GM19397 (cell line): ENCODE data around the gene PACS1.
"Not testable (repeated sequence)": the region's sequence is repeated elsewhere in the genome, so short reads cannot be mapped to it uniquely, and the experiment has no call there.

Source experiments
- ATAC-seq: cut with Tn5 transposase; IDR thresholded peaks from one replicate; pipeline ENCODE4 v1.9.1; 2021; ENCODE audit warnings: mild to moderate bottlenecking, moderate library complexity; ENCODE audit not compliant: unreplicated experiment

PACS1 gene

DNA sequence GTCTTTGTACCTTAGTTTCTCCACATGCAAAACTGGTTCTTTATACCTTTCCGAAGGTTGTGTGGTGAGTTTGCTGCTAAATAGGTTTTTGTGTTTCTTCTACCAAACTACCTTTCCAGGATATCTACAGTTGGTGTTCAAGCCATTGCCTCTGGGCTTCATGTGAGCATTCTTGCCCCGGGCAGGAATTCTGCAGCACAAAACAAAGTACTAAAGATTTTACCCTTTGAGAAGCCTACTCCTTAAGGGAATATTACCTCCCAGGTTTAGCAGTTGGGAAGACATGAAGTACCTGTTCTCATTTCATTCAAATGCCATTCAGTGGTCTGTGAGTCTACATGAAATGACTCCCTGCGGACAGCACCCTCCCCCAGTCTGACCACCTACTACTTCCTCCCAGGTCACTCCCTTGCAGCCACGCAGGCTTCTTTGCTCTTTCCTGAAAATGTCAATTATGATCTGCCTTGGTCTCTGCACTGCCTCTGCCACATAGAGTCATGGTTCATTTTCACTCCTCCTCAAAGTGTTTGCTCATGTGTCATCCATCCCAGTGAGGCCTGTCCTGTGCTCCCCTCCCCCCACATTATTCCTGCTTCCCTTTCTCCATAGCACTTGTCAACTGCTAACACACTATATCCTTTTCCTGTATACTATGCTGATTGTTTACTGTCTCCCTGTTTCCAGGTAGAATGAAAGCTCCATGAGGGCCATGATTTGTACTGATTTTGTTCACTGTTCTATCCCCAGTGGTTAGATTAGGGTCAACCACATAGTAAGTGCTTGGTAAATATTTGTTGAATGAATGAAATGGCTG lies 36.9 kb downstream of the PACS1 start:
- no peak for ATAC-seq

DNA sequence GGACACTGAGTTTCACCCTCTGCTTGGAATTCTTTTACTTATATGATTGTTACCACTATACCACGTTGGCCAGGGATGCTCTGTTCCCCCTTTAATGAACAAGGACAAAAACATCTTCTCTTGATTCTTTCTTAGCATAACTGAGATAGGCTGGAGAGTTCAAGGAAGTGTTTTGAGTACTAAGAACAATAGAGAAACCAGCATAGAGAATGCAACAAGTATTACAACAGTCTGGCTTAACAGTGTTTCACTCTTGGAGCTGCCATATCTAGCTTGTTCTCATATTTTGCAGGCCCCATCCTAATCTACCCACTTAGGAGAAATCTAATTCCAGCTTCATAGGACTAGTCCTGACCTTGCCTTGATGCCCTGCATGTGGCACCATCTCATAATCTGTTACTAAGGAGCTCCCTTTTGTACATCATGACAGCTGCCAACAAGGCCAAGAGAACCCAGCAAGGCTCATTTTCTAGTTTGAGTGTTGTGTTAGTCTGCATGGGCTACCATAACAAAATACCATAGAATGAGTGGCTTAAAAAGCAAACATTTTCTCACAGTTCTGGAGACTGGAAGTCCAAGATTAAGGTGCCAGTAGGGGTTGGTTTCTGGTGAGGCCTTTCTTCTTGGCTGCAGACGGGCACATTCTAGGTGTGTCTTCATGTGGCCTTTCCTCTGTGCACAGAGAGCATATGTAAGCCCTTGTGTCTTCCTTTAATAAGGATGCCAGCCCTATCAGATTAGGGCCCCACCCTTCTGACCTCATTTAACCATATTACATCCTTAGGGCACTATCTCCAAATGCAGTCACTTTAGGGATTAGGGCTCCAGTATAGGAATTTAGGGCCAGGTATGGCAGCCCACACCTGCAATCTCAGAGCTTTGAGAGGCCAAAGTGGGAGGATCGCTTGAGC lies 37.8 kb downstream of the PACS1 start:
- no peak for ATAC-seq

DNA sequence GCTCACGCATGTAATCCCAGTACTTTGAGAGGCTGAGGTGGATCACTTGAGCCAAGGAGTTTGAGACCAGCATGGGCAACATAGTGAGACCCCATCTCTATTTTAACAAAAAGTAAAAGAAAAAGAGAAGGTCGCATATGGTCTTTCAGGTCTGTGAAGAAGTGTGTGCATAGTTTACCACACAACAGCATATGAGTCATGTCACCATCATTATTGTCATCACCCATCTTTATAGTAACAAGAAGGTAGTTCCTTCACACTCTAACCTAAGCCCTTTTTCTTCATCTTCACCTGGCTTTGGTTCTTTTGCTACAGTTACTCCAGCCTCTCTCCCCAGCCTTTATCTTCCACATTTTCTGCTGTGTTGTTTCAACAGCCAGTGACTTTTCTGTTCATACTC lies 39.2 kb downstream of the PACS1 start:
- ATAC-seq: no peak

DNA sequence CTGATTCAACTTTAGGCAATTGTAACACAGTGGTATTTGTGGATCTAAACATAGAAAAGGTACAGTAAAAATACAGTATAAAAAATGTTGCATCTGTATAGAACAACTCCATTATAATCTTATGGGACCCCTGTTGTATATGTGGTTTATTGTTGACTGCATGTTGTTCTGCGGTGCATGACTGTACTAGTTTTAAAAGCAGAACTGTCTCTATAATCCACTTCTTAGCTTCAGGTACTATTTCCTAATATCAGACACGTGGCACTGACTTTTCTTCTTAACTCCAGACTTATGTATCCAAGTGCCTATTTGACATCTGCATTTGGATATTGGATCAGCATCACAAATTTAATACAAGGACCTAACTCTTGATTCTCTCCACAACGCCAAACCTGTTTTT lies 41.1 kb downstream of the PACS1 start:
- no peak for ATAC-seq

DNA sequence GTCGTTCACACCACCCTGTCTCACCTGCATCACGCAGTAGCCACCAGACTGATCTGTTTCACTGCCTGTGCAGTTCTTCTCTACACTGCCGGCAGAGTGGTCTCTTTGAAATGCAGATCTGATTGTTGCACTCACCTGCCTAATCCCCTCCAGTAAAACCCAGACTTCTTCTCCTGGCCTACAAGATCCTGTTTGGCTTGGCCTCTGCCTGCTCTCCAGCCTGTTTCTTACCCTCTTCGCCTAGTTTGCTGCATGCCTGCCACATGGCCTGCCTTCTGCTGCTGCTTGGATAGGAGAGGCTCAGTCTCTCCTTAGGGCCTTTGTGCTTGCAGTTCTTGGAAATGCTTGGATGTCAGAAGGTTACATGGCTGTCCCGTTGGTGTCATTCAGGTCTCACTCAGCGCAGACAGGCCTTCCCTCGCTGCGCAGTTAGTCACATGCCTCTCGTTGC lies 42.0 kb downstream of the PACS1 start:
- ATAC-seq: no peak

DNA sequence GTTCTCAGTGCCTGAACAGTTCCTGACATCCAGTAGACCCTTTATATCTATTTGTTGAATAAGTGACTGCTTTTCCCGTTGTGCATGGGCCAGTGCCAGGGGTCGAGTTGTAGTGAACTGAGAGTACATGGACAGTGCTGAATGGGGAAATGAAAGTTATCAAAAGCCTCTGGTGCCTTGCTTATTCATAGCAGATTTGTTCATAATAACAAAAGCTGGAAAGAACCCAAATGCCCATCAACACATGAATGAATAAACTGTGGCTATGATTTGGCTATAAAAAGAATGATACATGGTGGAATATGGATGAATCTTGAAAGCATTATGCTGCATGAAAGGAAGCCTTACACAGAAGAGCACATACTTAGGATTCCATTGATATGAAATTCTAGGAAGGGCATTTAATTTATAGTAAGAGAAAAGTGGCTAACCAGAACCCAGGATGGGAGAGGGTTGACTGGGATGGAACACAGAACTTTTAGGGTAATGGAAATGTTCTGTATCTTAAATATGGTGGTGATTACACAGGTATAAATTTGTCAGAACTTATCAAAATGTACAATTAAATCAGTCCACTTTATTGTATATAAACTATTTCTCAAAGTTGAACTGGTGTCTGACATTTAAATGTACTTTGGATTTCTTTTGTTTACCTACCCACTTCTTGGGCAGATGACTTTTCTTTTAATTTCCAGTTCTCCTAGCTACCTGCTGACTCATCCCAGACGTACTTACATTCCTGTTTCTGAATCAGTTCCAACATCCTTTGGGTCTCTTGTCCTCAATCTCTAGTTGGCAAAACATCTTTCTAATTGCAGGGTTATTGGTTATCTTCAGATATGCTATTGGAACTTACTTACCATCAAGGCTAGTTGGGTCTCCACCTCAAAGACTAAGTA lies 42.8 kb downstream of the PACS1 start:
- ATAC-seq: no peak

DNA sequence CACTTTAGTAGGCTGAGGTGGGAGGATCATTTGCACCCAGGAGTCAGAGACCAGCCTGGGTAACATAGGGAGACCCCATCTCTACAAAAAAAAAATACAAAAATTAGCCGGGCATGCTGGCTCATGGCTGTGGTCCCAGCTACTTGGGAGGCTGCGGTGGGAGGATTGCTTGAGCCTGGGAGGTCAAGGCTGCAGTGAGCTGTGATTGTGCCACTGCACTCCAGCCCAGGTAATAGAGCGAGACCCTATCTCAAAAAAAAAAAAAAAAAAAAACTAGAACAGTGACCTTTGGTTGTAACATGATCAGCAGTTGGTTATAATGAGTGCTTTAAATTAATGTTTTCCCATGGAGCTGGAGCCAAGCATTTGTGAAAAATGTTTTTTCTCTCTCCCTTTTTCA lies 44.9 kb downstream of the PACS1 start:
- not testable (repeated sequence) for ATAC-seq

DNA sequence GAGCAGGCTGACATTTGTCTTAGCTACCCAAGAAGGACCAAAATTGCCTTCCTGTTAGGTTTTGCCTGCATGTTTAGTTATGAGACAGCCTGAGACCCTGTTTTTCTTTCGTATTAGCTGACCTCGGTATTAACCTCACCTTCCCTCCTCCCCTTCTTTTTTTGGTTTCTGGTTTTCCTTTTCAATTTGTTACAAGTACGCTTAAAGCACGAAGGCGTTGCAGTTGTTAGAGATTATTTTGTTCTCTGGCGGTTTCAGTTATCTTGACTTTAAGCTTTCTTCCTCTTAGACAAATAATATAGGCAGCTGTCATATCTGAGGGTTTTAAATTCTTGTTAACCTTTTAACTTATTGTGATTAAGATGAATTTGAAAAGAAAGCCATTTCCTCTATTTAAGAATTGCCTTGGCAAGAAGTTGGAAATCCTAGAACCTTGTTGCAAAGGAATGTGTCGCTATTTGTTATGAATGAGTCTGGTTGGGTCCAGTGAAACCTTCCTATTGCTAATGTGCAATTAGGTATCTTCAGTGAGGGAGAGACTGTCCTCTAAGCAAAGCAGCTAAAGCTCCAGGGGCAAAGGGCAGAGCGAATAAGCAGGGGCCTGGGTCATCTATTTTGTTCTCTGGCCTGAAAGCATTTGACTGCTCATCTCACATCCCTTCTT lies 45.7 kb downstream of the PACS1 start:
- ATAC-seq: no peak

DNA sequence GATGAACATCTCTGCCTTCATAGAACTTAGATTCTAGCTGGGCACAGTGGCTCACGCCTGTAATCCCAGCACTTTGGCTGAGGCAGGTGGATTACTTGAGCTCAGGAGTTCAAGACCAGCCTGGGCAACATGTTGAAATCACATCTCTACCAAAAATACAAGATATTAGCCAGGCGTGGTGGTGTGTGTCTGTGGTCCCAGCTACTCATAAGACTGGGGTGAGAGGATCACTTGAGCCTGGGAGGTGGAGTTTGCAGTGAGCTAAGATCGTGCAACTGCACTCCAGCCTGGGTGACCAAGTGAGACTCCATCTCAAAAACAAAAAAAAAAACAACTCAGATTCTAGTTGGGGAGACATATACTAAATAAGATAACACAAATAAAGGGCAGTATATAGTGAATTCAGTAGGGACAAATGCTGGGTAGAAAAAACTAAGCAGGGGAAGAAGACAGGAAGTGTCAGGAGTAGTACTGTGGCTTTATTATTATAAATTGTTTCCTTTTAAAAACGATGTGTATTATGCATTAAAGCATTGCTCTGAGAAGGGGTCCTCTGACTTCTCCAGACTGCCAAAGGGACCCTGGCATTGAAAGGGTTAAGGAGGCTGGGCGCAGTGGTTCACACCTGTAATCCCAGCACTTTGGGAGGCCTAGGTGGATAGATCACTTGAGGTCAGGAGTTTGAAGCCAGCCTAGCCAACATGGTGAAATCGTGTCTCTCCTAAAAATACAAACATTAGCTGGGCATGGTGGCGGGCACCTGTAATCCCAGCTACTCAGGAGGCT lies 46.7 kb downstream of the PACS1 start:
- no peak for ATAC-seq

DNA sequence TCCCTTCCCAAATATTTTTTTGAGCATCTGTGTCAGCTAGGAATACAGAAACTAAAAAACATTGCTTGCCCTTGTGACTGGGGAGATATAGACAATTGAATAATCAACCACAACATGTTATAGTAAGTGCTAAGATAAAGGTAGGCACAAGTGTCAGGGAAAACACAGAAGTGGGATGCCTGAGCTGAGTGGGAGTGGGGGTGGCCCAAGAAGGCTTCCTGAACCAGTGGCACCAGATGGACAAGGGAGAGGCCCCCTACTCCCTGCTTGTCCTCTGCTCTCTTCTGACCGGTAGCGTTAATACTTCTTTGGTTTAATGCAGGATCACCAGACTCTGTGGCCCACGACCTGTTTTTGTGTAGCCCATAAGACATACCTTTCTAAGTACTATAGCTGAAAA lies 48.8 kb downstream of the PACS1 start:
- ATAC-seq: no peak

DNA sequence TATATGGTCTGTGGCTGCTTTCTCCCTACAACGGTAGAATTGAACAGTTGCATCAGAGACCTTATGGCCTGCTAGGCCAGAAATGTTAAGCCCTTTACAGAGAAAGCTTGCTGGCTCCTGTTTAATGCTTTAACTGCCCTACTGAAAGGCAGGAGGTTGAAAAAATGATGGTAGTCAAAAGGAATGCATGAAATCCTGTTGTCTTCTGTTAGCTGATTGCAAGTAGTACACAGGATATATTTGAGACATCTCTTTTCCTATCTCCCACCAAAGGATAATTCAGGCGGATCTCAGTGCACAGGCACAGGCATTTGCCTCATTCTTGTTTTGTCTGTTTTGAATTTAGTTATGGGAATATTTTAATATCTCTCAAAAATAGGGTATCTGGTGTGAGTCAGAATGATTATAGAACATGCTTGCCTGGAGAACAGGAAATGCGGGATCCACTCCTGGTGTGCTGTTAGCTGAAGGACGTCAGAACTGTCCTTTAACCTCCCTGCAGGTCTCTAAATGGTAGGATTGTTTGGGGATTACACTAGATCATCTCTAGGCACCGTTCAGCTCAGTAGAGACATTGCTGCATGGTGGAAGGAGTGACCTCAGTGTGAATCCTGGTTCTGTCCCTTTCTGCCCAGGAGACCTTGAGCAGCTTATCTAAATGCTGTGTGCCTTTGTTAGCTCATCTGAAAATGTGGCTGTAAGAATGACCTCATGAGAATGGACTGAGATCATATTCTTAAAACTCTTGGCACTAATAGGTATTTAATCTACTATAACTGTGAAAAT lies 49.5 kb downstream of the PACS1 start:
- ATAC-seq: no peak

DNA sequence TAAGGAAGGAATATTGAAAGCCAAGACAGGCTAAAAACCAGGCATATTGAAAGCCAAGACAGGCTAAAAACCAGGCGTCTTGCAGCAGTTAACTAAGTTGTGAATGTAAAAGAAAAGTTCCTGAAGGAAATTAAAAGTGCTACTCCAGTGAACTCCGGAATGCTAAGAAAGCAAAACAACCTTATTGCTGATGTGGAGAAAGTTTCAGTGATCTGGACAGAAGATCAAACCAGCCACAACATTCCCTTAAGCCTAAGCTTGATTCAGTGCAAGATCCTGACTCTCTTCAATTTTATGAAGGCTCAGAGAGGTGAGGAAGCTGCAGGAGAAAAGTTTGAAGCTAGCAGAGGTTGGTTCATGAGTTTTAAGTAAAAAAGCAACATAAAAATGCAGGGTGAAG lies 51.4 kb downstream of the PACS1 start:
- ATAC-seq: no peak

DNA sequence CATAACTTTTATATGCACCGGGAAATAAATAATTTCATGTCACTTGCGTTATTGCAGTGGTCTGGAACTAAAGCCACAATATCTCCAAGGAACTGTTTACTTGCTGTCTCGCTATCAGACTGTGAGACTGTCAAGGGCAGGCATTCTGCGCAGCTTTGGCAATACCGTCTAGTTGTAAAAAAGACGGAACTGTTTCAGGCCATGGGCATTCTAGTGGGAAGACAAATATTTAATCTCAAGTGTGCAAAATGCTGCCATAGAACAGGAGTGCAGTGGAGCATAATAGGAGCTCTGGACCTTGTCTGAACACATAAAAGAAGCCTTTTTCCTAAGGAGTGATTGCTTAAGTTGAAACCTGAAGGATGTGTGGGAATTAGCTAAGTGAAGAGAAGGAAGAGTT lies 53.8 kb downstream of the PACS1 start:
- no peak for ATAC-seq

DNA sequence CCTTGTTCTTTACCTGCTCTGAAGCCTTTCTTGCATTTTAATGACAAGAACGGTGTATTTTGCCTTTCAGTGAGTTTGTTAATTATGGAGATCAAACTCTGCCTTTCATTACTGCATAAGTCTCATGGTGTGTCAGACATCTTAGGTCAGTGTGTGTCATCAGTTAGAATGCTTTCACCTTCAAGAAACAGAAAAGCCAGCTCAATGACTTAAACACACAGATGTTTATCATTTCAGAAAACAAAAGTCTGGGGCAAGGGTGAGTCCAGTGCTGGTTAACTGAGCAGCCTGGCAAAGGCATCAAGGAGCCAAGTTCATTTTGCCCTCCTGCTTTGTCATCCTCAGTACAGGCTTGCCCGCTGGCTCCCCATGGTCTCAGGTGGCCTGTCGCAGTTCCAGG lies 54.5 kb downstream of the PACS1 start:
- no peak for ATAC-seq

DNA sequence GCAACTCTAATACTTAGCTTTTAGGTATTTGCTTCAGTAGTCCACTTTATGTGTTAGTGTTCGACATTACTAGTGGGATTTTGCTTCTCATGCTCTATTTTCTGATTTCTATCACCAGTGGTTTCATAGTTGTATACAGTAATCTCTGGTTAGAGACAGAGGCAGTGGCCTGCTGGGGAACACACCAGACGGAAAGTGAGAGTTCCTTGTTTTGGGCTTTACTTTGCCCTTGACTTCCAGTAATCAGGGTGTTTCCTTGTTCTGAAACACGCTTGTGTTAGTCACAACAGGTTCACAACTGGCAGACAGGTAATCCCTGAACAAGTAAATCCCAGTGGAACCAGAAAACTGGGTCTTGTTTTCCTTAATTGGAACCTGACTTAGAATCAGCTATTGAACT lies 56.0 kb downstream of the PACS1 start:
- ATAC-seq: no peak

DNA sequence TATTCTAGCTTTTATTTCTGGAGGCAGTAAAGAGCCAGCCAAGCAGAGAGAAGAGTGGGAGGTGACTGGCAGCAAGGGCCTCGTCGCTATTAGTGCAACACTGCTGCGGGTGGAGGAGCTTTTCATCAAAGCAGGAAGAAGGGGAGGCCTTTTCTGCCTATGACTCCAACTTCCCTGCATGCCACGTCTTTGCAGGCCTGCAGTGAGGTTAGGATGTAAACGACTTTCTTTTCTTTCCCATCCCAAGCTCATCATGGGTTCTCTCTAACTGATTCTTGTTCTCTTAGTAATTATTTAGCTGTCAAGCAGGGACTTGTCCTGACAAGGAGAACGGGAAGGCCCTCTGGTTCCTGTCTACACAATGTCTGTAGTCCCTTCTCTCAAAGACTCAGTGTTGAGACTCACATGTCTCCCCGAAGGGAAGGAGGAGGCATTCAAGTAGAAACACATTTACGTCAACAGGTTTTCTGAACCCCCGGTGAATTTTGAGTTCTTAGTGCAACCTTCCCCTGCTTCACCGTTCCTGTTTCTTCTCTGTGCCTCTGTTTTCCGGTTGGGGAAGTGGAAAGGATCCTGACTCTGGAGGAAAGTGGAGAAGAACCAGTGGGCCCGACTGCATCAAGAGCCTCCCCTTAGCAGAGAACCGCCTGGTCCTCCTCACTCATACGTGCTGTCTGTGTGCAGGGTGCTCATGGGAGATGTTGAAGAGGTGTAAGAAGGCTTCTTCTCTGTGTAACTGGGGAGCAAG lies 56.9 kb downstream of the PACS1 start:
- no peak for ATAC-seq

DNA sequence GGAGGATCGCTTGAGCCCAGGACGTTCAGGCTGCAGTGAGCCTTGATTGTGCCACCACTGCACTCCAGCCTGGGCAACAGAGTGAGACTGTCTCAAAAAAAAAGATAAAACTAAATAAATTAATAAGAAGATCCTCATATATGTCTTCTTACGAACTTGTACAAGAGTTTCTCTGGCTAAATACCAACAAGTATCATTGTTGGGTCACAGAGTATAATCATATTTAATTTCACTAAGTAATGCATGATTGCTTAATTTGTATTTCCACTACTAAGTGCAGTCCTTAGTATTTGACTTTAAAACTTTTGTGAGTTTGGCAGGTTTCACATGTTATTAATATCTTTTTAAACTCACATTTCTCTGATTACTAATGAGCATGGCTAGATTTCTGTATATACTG lies 60.9 kb downstream of the PACS1 start:
- no peak for ATAC-seq

DNA sequence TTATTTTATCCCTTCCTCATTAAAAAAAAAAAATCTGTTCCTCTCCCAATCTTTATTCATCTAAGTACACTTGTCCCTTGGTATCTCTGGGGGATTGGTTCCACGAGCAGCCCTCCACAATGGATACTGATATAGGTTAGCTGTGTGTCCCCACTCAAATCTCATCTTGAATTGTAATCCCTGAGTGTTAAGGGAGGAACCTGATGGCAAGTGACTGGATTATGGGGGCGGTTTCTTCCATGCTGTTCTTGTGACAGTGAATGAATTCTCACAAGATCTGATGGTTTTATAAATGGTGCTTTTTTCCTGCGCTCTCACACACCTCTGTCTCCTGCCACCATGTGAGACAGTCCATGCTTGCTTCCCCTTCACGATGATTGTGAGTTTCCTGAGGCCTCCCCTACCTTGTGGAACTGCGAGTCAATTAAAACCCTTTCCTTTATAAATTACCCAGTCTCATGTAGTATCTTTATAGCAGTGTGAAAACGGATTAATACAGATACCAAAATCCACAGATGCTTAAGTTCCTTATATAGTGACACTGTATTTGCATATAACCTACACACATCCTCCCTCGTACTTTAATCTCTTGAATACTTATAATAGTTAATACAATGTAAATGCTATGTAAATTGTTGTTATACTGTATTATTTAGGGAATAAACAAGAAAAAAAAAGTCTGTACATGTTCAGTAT lies 62.0 kb downstream of the PACS1 start:
- ATAC-seq: no peak
